ENCODE data around the gene RPL29. TPM values are rescaled to one million over a fixed set of nuclear protein-coding genes. Genes with fewer than 3 reads are reported as not detected.
"Not testable (repeated sequence)": the region's sequence is repeated elsewhere in the genome, so short reads cannot be mapped to it uniquely, and the experiment has no call there.

The RPL29 gene
- total RNA-seq, 1 donor from 2014 or later, result 1,714 TPM

DNA sequence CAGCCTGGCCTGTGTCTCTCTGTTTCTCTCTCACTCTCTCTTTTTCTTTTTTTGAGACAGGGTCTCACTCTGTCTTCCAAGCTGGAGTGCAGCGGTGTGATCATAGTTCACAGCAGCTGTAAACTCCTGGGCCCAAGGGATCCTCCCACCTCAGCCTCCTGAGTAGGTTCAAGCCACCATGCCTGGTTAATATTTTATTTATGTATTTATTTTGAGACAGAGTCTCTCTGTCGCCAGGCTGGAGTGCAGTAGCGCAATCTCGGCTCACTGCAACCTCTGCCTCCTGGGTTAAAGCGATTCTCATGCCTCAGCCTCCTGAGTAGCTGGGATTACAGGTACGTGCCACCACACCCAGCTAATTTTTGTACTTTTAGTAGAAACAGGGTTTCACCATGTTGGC lies 38.1 kb upstream of the RPL29 start:
- H3K4me3 Mint-ChIP-seq; H3K4me1 Mint-ChIP-seq; H3K9me3 Mint-ChIP-seq; H3K27me3 Mint-ChIP-seq; intact Hi-C loops (cut with micrococcal nuclease); DNase-seq; H3K27ac Mint-ChIP-seq; H3K36me3 Mint-ChIP-seq (ENCODE audit: low read depth): not testable (repeated sequence)

DNA sequence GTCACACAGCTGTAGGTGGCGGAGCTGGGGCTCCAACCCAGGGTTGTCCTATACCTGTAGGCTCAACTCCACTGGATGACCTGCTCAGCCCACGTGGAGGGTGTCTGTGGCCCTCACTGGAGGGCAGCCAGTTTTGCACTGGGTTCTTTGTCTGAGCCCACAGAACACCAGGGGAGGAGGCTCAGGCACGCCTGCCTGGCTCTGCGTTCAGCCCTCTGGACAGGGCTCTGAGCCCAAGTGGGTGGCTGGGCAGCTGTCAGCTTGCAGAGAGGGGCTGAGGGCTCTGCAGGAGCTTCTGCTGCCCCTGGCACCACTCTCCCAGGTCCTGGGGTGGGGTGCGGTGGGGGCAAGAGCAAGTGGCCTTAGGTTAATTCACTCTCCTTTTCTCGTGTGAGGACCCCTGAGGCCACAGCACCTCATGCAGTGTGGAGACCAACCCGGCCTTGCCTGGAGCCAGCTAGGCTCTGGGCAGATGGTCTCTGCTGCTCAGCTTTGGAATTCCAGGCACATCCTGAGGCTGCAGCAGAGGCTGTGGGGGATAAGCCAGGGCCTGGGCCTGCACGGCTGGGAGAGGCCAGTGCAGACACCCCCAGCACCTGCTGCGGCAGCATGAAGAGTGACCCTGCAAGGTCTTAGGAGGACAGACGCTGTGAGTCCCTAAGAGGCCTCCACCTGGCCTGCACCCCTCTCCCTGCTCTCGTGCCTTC lies 37.2 kb upstream of the RPL29 start:
- no peaks in the 10 kb centered on the region for H3K4me1 Mint-ChIP-seq
- no peak overlapping the region for H3K4me3 Mint-ChIP-seq
- no peaks in the 10 kb centered on the region for H3K9me3 Mint-ChIP-seq
- intact Hi-C loops (cut with micrococcal nuclease), result no loop called here
- H3K36me3 Mint-ChIP-seq (ENCODE audit: low read depth), result no peaks in the 10 kb centered on the region
- no peak overlapping the region for H3K27ac Mint-ChIP-seq
- no peaks in the 10 kb centered on the region for H3K27me3 Mint-ChIP-seq
- no peak for DNase-seq

DNA sequence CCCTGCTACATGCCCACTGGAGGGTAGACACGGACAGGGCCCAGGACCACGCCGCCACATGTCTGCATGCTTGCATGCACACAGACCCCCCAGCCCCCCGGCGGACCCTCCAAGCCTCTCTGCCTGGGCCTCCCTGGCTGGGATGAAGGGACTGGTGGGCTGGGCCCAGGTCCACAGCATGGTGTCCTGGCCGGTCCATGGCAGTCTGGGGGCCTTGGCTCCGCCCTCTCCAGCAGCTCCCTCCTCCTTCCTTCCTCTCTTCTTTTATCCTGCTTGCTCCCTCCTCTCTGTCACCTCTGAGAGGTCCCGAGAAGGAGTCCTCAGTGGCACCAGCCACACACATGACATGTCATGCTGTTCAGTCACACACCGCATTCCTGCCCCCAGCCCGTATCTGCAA lies 36.2 kb upstream of the RPL29 start:
- H3K4me1 Mint-ChIP-seq, result no peaks in the 10 kb centered on the region
- intact Hi-C loops (cut with micrococcal nuclease), result no loop called here
- no peaks in the 10 kb centered on the region for H3K36me3 Mint-ChIP-seq (ENCODE audit: low read depth)
- no peak overlapping the region for H3K27ac Mint-ChIP-seq
- H3K9me3 Mint-ChIP-seq, result no peaks in the 10 kb centered on the region
- no peak overlapping the region for H3K4me3 Mint-ChIP-seq
- DNase-seq, result no peak
- no peaks in the 10 kb centered on the region for H3K27me3 Mint-ChIP-seq

GRCh38 chr3:52030714-52031310 lies 35.1 kb upstream of the RPL29 start:
- Mint-ChIP-seq H3K27me3 (no peaks in the 10 kb centered on the region), H3K4me1 (no peaks in the 10 kb centered on the region), H3K4me3 (no peak overlapping the region), H3K27ac (no peak overlapping the region), H3K36me3 (ENCODE audit: low read depth) (no peaks in the 10 kb centered on the region), H3K9me3 (no peaks in the 10 kb centered on the region)
- DNase-seq, result no peak
- intact Hi-C loops (cut with micrococcal nuclease), result no loop called here

- Mint-ChIP-seq H3K36me3 (ENCODE audit: low read depth) (no peaks in the 10 kb centered on the region), H3K27me3 (no peaks in the 10 kb centered on the region), H3K27ac (no peak overlapping the region), H3K9me3 (no peaks in the 10 kb centered on the region), H3K4me3 (no peak overlapping the region), H3K4me1 (no peaks in the 10 kb centered on the region)
- DNase-seq, result no peak
- intact Hi-C loops (cut with micrococcal nuclease), result no loop called here
Observed at GRCh38 chr3:52029535-52029934, 33.8 kb upstream of the RPL29 start.

DNA sequence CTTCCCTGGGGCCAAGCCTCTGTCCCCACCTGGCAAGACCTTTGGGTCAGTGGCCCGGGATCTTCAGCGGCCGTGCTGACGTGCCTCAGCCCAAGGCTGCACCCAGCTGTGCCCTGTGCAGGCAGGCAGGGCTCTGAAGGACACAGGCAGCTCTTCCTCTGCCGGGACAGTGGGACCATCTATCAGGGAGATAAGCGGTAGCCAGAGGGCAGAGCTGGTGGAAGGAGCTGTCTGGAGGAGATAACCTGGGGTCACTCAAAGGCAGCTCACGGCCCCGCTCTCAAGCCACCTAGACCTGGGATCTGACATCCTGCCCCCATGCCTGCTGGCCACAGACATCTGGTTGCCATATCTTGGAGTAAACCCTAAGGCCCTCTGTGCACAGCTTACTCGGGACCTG lies 33.4 kb upstream of the RPL29 start:
- Mint-ChIP-seq H3K4me3 (no peak overlapping the region), H3K36me3 (ENCODE audit: low read depth) (no peaks in the 10 kb centered on the region), H3K27ac (no peak overlapping the region), H3K9me3 (no peaks in the 10 kb centered on the region), H3K27me3 (no peaks in the 10 kb centered on the region), H3K4me1 (peaks cover 3% of the 10 kb centered on the region)
- intact Hi-C loops (cut with micrococcal nuclease), result no loop called here
- no peak for DNase-seq

- H3K36me3 Mint-ChIP-seq (ENCODE audit: low read depth), result no peaks in the 10 kb centered on the region
- no peak for DNase-seq
- H3K4me1 Mint-ChIP-seq, result peaks cover 3% of the 10 kb centered on the region
- H3K9me3 Mint-ChIP-seq, result no peaks in the 10 kb centered on the region
- intact Hi-C loops (cut with micrococcal nuclease), result no loop called here
- H3K27ac Mint-ChIP-seq, result no peak overlapping the region
- H3K27me3 Mint-ChIP-seq, result no peaks in the 10 kb centered on the region
- H3K4me3 Mint-ChIP-seq, result no peak overlapping the region
Observed at GRCh38 chr3:52028572-52028971, 32.9 kb upstream of the RPL29 start.

- Mint-ChIP-seq H3K27ac (no peak overlapping the region), H3K4me3 (no peak overlapping the region), H3K27me3 (no peaks in the 10 kb centered on the region), H3K9me3 (no peaks in the 10 kb centered on the region), H3K36me3 (ENCODE audit: low read depth) (no peaks in the 10 kb centered on the region), H3K4me1 (peaks cover 3% of the 10 kb centered on the region)
- no peak for DNase-seq
- intact Hi-C loops (cut with micrococcal nuclease), result no loop called here
Observed at GRCh38 chr3:52026041-52026440, 30.3 kb upstream of the RPL29 start.

DNA sequence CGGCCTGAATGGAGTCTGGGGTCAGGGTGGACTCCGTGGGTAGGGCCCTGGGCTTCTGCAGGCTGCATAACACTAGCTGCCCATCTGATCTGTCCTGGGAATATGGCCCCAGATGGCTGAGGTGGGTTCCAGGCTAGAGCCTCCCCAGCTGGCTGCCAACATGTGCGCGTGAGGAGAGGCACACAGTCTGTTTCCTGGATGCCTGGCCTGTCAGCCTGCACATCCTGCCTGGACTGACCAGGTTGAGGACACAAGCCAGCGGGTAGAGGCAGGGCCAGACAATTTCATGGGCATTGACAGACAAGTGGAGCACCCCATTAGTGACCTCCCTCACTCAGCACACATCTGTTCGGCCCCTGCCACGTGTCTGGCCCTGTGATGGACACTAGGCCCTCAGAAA lies 29.8 kb upstream of the RPL29 start:
- Mint-ChIP-seq H3K27ac (no peak overlapping the region), H3K9me3 (no peaks in the 10 kb centered on the region), H3K36me3 (ENCODE audit: low read depth) (no peaks in the 10 kb centered on the region), H3K27me3 (no peaks in the 10 kb centered on the region), H3K4me3 (no peak overlapping the region), H3K4me1 (peaks cover 3% of the 10 kb centered on the region)
- intact Hi-C loops (cut with micrococcal nuclease), result no loop called here
- DNase-seq, result no peak

- H3K36me3 Mint-ChIP-seq (ENCODE audit: low read depth), result no peaks in the 10 kb centered on the region
- DNase-seq, result no peak
- no peaks in the 10 kb centered on the region for H3K27me3 Mint-ChIP-seq
- H3K27ac Mint-ChIP-seq, result no peak overlapping the region
- H3K4me3 Mint-ChIP-seq, result no peak overlapping the region
- intact Hi-C loops (cut with micrococcal nuclease), result no loop called here
- H3K9me3 Mint-ChIP-seq, result no peaks in the 10 kb centered on the region
- peaks cover 3% of the 10 kb centered on the region for H3K4me1 Mint-ChIP-seq
Observed at GRCh38 chr3:52024765-52025452, 29.2 kb upstream of the RPL29 start.

- Mint-ChIP-seq H3K9me3 (no peaks in the 10 kb centered on the region), H3K36me3 (ENCODE audit: low read depth) (no peaks in the 10 kb centered on the region), H3K27me3 (no peaks in the 10 kb centered on the region), H3K4me3 (no peak overlapping the region), H3K27ac (no peak overlapping the region), H3K4me1 (peaks cover 3% of the 10 kb centered on the region)
- DNase-seq, result no peak
- intact Hi-C loops (cut with micrococcal nuclease), result no loop called here
Observed at GRCh38 chr3:52023860-52024764, 28.4 kb upstream of the RPL29 start.

DNA sequence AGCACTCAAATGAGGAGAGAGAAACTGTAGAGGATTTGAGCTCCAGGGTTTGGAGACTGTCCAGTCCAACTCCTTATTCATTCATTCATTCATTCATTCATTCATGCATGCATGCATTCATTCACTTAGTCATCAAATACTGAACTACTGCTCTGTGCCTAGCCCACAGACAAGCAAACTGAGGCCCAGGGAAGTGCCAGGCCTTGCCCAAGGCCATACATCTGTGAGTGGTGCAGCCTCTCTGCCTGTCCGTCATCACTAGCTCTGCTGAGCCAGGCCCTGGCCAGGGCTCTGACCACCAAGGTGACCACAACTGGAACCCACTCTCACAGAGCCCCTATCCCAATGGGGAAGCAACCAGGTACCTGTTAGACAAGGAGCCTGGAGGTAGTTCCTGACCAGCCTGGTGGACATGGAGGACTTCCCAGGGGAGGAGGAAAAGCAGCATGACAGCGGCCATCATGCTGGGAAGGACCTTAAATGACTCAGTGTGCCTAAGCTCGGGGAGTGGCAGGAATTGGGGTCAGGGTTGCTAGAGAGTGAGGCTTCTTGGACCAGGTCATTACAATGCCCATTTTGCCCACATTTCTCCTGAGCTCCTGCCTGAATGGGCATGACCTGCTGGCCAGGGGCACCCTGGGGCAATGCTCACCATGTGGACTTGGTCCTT lies 27.5 kb upstream of the RPL29 start:
- Mint-ChIP-seq H3K9me3 (no peaks in the 10 kb centered on the region), H3K4me1 (peaks cover 3% of the 10 kb centered on the region), H3K36me3 (ENCODE audit: low read depth) (no peaks in the 10 kb centered on the region), H3K27me3 (no peaks in the 10 kb centered on the region), H3K4me3 (no peak overlapping the region), H3K27ac (no peak overlapping the region)
- DNase-seq, result no peak
- intact Hi-C loops (cut with micrococcal nuclease), result no loop called here

DNA sequence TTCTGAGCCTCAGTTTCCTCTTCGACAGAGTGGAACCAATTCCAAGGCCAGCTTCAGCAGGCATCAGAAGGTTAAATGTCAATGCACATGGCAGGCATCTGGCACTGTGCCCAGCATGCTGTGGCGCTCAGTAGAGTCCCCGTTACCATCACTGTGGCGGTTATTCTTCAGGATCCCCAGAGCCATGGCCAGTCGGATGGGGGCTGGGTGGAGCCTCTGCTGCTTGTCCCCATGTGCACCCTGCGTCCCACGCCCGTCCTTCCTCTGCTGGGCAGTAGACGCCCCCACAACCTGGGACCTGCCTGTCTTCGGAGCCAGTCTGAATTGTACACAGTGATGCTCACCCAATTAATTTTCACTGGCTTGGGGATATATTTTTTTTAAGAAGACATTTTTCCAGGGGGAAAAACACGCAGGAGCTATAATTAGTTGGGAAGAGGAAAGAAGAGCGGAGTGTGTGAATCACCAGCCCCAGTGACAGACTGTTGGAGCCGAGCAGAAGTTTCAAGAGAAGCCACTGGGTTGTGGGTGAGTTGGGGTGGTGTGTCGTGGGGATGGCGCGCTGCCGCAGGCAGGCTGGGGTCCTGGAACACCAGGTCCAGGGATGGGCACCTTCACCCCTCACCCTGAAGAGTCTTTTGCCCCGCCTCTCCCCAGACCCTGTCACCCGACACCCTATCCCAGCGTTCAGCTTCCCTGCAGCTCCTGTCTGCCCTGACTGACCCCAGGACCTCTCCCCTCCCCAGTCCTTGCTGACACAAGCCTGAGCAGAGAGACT lies 26.8 kb upstream of the RPL29 start:
- H3K4me1 Mint-ChIP-seq, result peaks cover 3% of the 10 kb centered on the region
- H3K4me3 Mint-ChIP-seq, result no peak overlapping the region
- H3K27ac Mint-ChIP-seq, result no peak overlapping the region
- no peaks in the 10 kb centered on the region for H3K27me3 Mint-ChIP-seq
- intact Hi-C loops (cut with micrococcal nuclease), result no loop called here
- H3K36me3 Mint-ChIP-seq (ENCODE audit: low read depth), result no peaks in the 10 kb centered on the region
- no peak for DNase-seq
- H3K9me3 Mint-ChIP-seq, result no peaks in the 10 kb centered on the region

All from activated CD4-positive, alpha-beta T cell treated with anti-CD3 and anti-CD28 coated beads, Interleukin-2, amount 10 ng/mL, durations not matched to agents 24 days and 14 days (primary cell).